Measurements from ENCODE around the gene RFT1. TPM values are rescaled to one million over a fixed set of nuclear protein-coding genes. Genes with fewer than 3 reads are reported as not detected.

The RFT1 gene
- total RNA-seq, 1 donor from 2014 or later = 15.8 TPM

DNA sequence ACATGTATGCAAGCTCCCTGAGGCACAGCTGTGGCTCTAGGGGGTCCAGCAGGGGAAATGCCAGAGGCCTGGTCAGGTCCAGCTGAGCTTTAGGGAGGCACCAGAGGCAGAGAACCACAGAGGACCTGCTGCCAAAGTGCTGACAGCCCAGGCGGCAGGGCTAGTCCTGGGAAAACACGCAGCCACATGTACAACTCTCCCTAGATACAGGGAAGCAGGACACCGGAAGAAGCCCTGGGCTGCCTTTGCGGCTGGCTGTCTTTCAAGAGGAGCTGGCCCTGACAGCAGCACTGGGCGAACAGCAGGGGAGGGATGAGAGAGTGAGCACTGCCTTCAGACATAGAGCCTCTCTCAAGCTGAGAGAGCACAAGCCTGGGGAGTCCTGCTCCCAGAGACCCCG, 40.7 kb downstream of the RFT1 start:
- ATAC-seq = peak; percentile 81

- no peak for ATAC-seq
Observed at GRCh38 chr3:53085476-53085875, 44.8 kb downstream of the RFT1 start.

DNA sequence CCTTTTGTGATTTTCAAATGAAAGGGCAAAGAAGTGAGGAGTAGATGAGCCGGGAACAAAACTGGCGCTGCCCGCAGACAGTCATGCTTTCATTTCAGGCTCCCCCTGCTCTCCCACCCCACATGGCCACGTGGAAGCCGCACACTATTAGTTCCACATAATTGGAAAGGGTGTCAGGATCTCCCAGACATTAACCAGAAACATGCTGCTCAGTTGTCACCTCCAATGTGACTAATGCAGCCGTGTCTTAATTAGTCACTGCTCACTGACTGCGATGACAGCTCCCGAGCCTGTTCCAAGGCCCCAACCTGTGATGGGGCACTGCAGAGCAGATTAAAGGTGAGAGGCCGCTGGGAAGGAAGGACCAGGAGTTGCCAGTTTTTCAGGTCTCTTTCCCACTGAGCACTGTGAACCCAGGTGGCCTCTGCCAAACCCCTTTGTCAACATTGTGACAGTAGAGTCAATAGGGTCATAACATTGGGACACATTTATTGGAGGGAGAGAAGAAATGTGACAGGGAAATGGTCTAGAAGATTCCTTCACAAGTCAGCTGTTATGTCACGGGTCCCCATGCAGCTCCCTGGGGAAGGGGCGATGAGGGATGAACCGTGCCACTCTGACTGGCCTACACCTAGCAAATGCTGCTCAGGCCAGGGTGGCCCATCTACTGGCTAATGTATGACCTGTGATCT, 45.8 kb downstream of the RFT1 start:
- ATAC-seq = peak; percentile 91

GRCh38 chr3:53083949-53084309, 46.3 kb downstream of the RFT1 start:
- no peak for ATAC-seq

- ATAC-seq = no peak
Observed at GRCh38 chr3:53083521-53083920, 46.7 kb downstream of the RFT1 start.

DNA sequence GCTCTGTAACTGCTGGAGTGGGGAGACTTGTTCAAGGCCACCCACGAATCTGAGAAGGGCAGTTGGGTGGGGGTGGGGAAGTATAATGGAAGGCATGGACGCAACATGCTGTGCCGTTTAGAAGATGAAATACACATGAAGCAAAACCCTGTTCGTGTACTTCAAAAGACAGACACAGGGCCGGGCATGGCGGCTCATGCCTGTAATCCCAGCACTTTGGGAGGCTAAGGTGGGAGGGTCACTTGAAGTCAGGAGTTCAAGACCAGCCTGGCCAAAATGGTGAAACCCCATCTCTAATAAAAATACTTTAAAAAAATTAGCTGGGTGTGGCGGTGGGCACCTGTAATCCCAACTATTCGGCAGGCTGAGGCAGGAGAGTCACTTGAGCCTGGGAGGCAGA, 47.5 kb downstream of the RFT1 start:
- ATAC-seq = no peak

DNA sequence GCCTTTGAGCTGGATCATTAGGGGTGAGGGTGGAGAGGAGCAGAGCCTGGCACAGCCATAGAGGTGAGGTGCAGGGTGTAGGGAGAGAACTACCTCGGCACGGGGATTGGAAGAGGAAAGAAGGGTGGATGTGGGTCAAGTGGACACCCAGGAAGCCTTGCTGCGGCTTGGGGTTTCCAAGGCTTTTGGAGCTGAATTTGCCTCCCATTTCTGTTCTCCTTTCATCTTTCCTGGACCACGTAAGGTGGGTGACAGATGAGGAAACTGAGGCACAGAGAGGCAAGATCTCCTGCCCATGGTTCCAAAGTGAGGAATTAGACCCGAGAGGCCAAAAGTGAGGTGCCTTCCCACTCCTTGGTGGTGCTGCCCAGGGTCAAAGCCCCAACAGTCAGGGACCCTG, 48.9 kb downstream of the RFT1 start:
- no peak for ATAC-seq

DNA sequence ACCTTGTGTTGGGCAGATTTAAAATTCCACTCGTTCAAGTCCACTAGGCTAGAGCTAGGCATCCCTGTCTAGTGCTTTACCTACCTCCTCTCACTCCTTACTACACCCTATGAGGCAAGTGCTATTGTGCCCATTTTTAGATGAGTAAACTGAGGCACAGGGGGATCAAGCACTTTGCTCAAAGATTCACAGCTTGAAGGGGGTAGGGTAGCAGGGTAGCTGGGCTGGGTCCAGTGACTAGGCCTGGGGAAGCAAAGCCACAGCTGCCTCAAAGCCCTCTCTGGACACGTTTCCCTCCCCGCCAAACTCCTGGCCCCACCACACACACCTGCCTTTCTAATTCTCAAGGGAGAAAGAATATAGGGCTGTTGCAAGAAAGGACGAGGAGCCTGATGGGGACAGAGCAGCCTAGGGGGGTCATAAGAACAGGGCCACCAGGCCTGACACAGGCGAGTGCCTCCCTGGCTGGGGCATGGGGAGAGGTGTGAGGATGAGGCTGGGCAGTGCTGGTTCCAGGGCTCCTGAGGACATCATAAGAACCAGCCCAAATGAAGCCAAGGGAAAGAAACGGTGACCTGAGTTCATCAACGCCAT, 49.5 kb downstream of the RFT1 start:
- ATAC-seq = no peak

DNA sequence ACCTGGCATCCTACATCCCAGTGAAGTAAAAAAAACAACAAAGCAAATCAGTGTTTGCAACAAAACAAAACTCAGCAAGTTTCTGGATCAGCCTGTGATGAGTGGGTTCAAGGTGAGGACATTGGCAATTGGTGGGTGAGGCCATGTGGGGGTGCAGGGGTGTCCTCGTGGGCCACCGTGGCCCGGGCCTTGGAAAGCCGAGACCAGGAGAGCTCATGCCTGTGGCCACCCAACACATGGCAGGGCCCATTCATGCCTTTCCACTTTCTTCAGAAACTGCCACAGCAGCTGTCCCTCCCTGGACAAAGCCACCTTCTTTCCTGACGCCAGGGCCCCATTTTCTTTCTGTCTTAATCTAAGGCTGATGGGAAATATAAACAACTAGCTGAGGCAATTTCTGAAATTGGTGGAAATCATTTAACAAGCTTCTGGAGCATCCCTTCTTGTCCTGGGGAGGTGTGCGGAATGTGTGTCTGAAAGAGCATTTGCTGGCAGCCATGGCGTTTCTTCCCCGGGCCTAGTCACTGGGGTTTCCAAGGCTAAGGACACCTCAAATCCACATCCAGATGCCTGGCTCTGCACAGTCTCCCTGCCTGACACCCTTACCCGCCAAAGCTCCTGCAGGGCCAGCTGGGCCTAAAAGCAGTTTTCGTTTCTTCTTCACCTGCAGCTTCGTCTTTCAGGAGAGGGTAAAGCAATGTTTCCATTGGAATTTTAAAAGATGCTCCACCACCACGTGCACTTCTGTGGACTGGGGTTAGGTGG, 50.3 kb downstream of the RFT1 start:
- no peak for ATAC-seq

DNA sequence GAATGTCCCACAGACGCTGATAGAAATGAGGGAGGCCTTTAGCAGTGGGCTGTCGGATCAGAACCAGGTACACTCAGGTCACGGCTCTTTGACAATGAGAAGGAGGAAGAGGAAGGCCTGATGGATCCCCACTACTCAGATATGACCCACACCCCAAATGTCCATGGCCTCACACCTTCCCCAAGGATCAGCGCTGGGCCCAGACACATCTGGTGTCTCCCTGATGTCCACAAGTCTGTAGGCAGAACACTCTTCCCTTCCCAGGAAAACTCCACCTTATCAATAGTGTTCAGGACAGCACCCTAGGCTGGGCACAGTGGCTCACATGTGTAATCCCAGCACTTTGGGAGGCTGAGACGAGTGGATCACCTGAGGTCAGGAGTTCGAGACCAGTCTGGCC, 51.1 kb downstream of the RFT1 start:
- ATAC-seq = no peak

GRCh38 chr3:53078656-53079055, 51.6 kb downstream of the RFT1 start:
- no peak for ATAC-seq

DNA sequence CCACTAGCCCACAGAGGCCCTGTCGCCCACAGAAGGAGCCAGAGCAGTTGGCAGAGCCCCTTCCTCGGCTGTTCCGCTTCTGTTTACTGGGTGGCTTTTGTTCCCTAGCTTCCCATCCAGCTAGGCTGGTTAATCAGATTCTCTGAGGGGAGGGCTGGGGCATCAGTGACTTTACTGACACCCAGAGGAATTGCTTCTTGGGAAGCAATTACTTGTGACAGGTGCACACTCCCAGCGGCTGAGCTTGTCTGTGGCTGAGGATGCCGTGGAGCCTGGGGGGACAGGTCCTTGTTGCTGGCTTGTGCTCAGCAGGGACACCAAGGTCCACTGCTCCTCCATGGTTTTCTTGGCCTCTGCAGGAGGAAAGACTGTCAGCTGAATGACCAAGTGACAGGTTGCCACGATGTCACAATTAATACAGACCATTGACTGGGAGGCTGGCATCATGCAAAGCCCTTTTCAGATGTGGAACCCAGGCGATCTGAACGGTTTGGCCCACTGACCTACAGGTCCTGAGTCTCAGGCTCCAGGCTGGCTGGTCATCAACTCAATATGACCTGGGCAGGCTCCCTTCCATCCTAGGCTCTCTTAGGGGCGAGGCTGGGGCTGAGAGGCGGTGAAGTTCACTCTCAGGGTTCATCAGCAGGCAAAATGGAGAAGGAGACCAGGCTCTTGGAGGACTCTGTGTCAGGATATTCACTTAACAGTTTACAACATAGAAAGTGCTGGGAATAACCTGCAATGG, 52.6 kb downstream of the RFT1 start:
- no peak for ATAC-seq

DNA sequence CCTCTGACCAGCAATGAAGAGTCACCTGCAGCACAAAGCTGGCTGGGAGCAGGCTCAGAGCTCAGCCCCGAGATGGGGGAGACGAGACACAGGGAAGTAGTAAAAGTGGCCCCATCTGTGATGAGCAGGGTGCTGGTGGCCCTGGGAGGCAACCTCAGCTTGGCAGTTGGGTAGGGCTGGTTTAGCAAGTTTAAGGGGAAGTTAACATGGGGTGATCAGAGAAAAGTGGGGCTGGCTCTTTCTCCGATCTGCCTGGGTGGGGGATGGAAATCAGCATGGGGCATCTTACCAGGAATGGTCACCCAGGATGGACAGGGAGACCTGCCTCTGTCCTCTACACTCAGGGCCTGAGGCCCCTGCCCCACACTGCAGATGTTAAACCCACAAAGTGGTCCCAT, 54.5 kb downstream of the RFT1 start:
- no peak for ATAC-seq

DNA sequence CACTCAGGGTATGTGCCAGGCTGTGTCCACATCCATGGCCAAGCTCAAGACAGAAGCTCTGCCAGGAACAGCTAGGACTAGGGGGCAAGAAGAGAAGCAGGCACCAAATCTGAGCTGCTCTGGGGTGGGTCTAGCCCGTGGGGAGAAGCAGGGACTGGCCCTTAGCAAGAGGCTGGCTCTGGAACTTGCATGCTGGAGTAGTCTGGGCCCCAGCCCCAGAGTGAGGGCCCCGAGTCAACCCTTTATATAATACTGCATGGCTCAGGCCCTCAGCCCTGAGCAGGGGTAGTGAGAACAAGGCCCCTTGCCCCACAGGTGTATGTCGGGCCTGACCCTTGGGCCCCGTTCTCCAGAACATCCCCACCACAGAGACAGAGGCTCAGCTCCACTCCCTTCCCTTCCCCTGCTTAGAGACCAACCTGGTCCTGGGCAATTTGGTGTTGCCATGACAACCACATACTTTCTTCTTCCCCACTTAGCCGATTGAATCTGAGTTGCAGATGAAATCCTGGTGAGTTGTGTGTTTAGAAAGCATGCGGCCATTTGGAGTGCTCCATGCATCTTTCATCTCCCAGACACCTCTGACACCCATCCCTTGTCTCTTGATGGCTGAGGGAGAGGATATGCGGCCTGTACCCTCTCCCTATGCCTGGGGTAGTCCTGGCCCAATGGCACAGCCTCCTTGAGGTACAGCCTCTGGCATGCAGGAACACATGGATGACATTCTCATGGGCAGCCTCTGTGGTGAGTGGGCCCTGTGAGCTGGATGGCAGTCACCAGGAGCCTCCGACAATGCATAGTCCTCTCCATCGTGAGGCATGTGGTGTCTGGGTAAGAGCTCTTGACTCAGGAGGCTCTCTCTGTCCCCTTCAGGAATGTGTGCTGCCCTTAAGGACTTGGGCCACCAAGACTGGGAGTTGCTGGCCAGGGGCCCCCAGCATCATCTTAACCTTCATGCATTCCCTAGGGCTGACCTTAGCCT, 55.2 kb downstream of the RFT1 start:
- ATAC-seq = no peak

DNA sequence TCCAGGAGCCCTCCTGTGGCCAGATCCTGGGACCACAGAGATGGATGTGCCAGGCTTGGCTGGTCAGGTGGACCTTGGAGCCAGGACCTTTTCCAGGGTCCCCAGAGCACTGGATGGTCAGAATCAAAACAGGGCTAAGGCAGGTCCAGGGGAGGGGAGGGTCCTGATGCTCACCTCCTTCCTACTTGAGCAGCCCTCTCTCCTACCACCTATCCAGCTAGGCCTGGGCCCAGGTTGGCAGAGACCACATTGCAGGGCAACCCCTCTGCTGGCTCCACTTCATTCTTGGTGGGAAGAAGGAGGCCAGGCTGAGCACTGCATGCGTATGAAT, 55.9 kb downstream of the RFT1 start:
- ATAC-seq = no peak

- ATAC-seq = peak; percentile 2
Observed at GRCh38 chr3:53073553-53074365, 56.5 kb downstream of the RFT1 start.

DNA sequence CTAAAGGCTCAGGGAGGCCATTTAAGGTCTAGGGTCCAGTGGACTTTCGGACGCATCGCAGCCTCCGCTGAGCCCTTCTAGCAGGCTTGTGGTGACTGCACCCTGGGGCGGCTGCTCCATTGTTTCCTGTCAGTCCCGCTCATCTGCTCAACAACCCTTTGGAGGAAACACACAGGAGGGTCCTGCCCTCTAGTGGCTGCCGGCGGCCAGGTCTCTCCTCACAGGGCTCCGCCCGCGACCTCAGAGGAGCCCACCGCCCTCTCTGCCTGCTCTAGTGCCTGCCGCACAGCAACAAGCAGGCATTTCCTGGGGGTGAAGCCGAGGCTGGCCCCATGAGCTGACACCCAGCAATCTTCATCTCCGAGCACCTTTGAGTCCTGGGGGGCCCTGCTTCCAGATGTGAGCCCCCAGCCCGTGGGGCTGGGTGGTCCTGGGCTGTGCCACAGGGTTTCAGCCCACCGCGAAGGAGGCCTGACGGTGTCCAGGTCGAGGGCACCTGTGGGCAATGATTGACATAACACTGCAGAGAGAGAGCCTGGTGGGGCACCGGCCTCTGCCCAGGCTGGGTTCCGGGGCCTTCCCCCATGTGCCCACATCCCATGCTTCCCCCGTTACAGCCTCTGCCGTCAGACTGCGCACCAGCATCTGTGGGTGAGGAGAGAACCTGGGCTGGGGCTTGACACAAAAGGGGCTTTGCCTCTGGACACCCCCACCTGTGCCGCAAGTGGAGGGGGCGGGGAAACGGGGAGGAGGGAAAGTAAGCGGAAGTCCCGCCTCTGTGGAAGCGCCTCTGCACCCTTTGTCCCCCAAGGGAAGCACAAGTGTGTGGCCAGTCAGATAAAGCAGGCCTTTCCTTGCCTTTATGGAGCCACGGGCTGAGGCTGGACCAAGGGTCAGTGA, 57.3 kb downstream of the RFT1 start:
- ATAC-seq = peak; percentile 92

DNA sequence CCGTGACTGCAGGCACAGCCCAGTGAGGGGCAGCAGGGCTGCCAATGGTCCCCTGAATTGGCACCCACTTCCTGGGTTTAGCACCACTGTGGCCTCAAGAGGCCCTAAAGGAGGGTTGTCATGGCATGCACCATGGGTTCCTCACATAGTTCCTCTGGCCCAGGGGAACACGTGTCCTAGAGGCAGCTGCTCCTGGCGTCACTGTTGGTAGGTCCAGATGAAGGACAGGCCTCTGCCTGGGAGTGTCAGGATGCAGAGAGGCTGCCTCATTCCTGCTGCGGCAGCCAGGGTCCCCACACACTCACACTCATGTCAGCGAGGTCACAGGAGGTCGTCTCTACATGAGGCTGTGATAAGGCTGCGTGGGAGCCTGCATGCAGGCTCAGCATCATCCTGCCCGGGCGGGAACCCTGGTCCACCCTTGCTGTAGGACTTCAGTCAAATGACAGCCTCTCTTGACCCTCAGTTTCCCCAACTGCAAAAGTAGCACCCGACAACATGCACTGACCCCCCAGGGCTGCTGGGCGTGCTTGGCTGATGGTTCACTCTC, 58.3 kb downstream of the RFT1 start:
- no peak for ATAC-seq

- no peak for ATAC-seq
Observed at GRCh38 chr3:53069422-53070068, 60.7 kb downstream of the RFT1 start.
